NCI-H1436 treated with DMSO at 0.1 percent for 48 hours (cell line): ENCODE data around the gene NUBP2.

Source experiments
- DNase-seq: peaks from one replicate; lab custom pipeline; 2025; lab: John Stamatoyannopoulos, UW

The NUBP2 gene

DNA sequence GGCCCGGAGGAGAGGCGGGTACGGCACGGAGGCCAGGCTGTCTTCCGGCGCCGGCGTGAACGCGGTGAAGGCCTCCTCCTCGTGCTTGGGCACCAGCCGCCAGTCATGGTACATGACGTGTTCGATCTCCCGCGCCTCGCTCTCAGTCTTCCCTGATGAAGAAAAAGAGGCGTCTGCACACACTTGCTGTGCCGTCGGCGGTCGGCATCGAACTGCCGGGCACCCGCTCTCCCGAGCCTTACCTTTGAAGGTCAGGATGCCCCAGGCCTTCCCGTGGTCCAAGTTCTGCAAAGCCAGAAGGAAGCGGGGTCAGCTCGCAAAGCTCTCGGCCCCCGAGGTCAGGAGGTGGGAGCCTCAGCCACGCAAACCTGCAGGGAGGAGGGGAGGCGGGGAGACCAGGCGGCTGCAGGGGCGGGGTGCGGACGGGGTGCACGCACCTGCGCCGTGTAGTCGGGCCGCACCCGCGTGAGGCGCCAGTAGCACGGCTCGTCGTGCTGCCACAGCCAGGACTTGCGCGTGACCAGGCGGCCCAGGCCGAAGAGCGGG lies 10.3 kb upstream of the NUBP2 start, which contains the start of gene EME2:
Gene EME2, plus strand, starts transcription at position 449 of the 546 bp plus-strand sequence. CDS start 418 bp downstream, outside the sequence.
- no peak for DNase-seq

DNA sequence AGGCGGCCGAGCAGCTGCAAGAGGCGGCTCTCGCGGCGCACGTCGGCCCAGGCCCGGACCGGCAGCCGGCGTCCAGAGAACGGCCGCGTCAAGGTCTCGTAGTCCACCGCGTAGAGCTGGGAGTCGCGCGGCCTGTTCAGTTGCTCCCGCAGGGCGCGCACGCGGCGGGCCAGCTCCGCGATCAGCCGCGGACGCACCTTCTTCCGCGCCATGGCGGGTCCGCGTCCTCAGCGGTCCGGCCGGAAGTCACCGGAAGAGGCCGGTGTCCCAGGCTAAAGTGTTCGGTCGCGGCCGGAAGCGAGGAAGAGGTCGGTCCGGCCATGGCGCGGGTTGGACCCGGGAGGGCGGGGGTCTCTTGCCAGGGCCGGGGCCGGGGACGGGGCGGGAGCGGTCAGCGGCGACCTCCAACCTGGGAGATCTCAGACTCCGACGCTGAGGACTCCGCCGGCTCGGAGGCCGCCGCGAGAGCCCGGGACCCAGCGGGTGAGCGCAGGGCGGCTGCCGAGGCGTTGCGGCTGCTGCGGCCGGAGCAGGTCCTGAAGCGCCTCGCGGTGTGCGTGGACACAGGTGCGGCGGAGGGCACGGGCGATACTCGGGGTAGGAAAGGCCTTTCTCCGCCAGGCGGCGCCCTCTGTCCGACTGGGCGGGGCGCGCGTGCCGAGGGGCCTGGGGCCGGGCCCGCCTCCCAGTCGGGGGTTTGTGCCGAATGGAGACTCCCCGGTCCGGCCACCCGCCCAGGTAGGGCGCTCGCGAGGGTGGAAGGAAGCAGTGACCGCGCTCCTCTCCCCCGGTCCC lies 9.7 kb upstream of the NUBP2 start, which contains the start of gene MRPS34:
Gene MRPS34, minus strand, starts transcription at position 227 of the 795 bp plus-strand sequence. Its CDS starts 15 bp downstream, at position 212.
- no peak for DNase-seq

GRCh38 chr16:1773703-1774447 lies 8.9 kb upstream of the NUBP2 start:
- no peak for DNase-seq

DNA sequence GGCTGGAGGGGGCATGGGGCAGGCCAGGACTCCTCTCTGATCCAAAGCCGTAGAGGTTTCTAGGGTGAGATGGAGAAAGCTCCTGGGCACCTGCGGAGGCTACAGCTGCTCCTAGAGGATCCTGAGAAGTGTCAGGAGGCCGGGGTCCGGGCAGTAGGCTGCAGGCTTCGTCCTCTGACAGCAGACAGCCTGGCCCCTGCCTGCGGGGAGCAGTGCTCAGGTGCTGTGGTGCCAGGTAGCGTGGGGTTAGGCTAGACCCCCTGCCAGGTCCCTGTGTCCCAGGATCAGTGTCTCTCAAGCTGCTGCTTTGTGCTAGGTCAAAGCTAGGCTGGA lies 8.3 kb upstream of the NUBP2 start:
- no peak for DNase-seq

DNA sequence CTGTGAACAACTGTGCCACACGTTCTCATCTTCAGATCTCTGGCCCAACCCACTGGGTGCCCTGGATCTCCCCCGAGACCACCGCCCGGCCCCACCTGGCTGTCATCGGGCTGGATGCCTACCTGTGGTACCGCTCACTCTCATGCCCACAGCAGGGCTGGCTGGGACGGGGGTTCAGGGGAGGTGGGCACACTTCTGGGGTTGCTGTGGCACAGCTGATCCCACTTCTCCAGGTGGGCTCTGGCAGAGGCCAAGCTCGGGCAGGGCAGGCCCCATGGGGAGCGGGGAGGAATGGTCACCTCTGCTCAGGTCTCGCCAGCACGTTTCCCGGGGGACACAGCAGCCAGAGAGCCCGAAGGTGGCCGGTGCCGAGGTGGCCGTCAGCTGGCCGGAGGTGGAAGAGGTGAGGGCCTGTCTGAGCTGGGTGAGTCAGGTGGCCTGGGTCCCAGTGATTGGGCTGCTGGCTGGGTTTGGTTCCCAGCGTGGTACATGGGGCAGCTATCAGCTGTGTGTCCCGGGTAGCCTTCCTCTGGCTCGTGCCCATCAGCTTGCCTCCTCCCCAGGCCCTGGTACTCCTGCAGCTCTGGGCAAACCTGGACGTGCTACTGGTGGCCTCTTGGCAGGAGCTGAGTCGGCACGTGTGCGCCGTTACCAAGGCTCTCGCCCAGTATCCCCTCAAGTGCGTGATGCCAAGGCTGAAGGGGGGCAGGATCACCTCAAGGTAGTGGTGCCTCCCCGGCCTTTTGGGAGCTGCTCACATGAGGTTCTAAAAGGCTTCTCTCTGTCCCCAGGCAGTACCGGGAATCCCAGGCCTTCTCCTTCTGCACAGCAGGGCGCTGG lies 7.5 kb upstream of the NUBP2 start:
- DNase-seq: no peak

DNA sequence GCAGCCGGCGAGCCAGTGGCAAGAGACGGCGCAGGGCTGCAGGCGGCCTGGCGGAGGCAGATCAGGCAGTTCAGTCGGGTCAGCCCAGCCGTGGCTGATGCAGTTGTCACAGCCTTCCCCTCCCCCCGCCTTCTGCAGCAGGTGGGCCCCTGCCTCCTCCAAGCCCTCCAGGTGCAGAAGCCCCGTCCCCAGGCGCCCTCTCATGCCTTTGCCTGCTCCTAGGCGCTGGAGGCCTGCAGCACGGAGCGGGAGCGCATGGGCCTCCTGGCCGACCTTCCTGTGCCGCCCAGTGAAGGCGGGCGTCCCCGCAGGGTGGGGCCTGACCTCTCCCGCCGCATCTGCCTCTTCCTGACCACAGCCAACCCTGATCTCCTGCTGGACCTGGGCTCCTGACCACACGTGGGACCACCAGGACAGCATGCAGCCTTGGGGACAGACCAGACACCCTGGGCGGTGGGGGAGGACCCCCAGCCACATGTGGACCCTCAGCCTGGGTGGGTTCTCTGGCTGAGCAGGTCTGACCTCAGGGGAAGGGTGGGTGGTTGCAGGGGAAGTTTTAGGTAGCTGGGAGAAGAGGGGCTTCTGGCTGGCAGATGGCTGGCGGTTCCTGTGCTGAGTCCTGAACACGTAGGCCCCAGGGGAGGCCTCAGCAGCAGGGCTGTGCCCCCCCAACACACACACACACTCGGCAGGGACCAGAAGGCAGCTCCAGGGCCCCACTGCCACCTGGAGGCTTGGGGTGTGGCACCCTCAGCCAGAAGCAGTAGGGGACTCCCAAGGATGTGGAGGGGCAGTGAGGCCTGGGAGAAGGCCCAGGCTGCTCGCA lies 6.7 kb upstream of the NUBP2 start:
- DNase-seq: no peak

DNA sequence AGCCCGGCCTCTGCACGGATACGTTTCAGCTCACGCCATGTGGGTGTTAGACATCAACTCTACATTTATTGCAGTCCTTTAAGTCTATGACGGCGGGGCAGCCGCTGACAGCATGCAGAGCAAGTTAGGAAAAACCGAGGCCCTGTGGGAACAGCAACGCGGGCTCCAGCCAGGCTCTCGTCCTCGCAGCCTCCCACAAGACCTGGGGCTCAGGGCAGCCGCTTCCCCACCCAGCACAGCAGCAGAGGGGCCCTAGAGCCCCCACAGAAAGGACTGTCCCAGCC lies 6.1 kb upstream of the NUBP2 start:
- no peak for DNase-seq

DNA sequence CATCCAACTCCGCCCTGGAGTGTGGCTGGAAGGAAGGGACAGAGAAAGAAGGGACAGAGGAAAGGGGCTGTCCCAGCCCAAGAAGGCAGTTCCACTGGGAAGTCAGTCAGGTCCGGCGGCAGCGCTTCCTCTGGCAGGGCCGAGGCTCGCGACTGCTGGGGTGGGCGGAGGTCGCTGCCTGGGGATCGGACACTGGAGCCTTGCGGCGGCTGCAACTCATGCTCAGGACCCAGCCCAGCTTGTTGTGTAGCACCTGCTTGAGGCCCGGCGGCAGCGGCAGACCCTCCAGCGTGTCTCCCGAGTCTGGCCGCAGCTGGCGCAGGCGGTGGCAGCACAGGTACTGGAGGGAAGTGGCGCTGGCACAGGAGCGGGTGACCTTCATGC lies 5.8 kb upstream of the NUBP2 start:
- no peak for DNase-seq

DNA sequence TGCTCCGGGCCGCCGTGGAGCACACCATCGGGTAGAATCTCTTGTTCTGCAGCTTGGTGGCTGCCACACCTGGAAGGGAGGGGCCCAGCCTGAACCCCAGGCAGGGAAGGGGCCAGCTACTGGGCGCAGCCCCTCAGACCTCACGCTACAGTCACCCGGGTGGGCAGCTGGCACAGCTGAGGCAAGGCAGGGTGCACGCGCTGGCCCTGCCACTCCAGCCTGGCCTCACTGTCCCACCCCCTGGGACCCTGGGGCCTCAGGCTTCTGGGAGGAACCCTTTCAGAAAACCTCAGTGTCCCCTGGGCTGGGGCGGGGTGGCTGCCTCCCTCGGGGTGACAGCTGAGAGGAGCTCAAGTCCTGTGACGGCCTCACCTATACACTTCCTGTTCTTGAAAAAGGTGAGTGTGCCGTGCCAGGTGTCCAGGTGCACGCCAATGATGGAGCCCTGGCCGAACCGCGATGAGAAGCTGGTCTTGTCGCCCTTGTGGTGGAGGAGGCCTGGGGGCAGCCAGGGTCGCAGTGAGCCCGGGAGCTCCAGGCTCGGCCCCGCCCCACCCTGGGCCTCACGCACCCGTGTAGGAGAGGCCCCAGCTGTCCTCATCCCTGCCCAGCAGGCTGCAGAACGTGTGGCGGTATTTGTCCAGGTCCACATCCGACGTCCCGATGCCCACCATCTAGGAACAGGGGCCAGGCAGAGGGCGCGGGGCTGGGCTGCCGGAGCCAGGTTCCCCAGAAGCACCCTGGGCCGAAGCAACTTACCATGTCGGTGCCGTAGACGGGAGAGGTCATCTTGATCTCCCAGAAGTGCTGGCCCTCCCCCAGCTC lies 5.2 kb upstream of the NUBP2 start:
- DNase-seq: no peak

- DNase-seq: no peak
Measured at GRCh38 chr16:1778200-1779179, 4.3 kb upstream of the NUBP2 start.

- DNase-seq: no peak
Measured at GRCh38 chr16:1779234-1779701, 3.5 kb upstream of the NUBP2 start.

DNA sequence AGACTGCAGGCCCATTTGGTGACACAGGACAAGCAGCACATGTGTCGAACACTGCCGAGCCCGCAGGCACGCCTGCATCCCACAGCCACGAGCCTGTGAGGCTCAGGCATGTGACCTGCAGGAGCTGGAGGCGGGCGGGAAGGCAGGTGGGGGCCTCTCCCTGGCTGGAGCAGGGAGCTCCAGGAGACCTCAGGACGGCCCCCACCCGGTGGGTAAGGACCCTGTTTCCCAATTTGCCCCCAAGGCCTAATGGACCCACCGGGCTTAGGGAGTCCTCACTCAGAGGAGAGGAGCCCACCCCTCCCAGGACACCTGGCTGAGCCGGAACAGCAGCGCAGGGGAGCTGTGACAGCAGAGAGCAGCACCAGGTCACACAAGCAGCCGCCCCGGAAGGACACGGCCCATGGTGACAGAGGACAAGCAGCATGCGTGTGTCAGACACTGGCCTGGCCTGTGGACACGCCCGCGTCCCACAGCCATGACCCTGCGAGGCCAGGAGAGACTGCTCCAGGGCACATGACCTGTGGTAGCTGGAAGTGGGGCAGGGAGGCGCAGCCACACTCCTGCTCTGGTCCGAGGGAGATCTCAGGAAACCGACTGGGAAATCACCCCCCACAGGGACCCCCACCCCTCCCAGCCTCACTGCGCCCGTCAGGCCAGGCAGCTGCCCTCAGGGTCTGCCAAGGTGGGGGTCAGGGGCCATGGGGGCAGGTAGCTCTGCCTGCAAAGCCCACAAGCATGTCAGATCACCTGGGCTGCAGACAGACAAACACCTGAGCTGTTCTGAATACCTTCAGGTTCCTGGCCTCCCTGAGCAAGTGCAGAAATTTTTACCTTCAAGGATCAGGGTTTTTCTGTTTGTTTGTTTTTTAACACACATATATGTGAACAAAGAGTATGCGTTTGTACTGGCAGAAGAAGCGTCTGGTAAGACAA lies 2.8 kb upstream of the NUBP2 start:
- no peak for DNase-seq

DNA sequence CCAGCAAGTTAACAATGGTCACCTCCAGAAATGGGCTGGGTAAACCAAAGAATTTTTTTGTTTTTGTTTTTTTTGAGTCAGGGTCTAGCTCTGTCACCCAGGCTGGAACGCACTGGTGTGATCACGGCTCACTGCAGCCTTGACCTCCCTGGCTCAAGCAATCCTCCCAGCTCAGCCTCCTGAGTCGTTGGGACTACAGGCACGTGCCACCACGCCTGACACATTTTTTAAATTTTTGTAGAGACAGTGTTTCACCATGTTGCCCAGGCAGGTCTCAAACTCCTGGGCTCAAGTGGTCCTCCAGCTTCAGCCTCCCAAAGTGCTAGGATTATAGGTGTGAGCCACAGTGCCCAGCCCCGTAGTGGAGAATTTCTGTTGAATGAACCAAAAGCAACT lies 2.1 kb upstream of the NUBP2 start:
- no peak for DNase-seq

GRCh38 chr16:1781254-1781653 lies 1.5 kb upstream of the NUBP2 start:
- no peak for DNase-seq

DNA sequence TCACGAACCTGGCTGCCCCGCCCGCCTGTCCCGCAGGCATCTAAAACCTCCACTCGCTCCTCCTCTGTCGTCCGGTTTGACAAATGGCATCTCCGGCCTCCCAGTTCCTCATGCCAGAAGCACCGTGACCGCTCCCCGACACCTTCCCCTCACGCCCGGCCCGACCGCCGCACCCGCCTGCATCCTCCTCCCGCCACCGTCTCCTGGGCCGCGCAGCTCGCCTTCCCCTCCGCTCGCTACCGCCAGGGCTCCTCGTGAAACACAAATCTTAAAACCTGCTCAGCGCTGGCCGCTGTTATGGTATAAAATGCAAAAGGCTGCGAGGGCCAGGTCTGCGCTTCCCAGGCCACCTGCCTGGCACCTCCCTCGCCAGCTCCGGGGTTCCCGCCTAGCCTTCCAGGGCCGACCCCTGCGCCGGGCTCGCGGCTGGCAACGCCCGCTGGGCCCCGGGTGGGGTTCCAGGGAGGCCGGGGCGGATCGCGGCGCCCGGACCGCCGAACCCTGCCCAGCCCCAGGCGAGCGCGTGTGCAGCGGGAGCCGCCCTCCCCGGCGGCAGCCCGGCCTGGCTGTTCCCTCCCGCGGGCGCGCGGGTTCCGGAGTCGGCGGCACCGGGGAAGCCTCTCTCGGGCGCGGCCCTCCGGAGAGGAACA lies 877 bp upstream of the NUBP2 start:
- no peak for DNase-seq

DNA sequence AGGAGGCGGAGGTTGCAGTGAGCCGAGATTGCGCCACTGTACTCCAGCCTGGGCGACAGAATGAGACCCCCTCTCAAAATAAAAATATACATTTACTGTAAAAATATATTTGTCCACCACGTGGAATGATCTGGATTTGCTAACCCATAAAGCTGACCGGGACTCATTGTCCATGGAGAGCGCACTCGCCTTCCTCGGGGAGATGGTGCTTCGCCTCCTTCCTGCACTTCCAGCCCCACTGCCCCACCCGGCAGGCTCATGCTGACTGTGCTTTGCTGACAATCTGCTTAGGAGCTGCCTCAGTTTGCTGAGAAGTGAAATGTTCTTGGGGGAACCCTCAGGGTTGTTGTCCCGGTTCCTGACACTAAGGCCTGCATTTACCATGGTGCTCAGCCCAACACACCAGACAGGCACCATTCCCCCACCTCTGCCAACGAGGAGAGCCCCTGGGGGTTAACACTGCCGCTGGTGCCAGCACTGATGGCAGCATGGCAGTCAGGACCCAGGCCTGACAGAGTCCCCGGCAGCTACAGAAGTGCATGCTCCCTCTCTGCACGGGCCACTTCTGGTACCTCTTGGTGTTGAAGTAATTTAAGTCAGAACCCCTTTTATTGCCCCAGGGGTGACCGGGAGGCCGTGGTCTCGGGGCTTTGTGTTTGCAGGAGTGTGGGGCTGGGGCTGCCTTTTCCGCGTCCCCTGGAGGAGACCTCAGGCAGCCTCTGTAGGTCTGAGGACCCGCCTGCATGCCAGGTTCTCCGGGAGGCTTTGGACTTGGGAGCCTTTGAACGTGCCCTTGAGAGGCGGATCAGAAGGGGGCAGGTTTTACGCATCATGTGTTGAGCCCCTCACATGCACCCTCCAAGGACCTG lies 2.5 kb downstream of the NUBP2 start:
- no peak for DNase-seq

DNA sequence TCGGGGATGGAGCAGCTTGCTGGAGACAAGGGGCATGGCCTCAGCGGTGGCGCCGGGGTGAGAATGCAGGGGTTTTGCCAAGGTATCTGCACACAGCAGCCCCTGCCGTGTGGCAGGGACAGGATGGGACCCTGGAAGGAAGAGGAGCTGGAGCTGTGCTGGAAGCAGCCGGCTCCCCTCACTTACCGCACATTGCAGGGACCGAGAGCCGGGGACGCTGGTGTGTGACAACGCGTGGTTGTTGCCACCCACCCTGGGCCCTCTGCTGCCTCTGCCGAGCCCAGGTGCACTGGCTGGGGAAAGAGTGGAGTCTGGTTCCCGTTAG lies 3.0 kb downstream of the NUBP2 start:
- no peak for DNase-seq
